Left lung (tissue), 10 donors: ENCODE measurements around the gene FLII. TPM values are rescaled to one million over a fixed set of nuclear protein-coding genes. Genes with fewer than 3 reads are reported as not detected.

Experiments
- ATAC-seq: fragments of 200-7000 bp; cut with Tn5 transposase; one replicate; pipeline ENCODE4 v1.9.1; 2020; ENCODE audit warnings: moderate library complexity
- DNase-seq, 4 donors: peaks; one replicate each; pipeline ENCODE4 v3.0.0-alpha.2; 2013 to 2020
- H3K27ac ChIP-seq, 2 donors: fragments of 200-600 bp; sonication (generic) in 1 of 2; one replicate each; pipeline versions ENCODE4 v1.5.0 to v1.8.0; 2020 to 2021
- H3K27me3 ChIP-seq, 2 donors: fragments of 200-600 bp; sonication (generic) in 1 of 2; one replicate each; pipeline versions ENCODE4 v1.5.0 to v1.8.0; 2020 to 2021
- H3K36me3 ChIP-seq, 2 donors: fragments of 200-600 bp; sonication (generic) in 1 of 2; one replicate each; pipeline versions ENCODE4 v1.5.0 to v1.8.0; 2020 to 2021
- H3K4me1 ChIP-seq, 2 donors: fragments of 200-600 bp; one replicate each; pipeline ENCODE4 v1.8.0; 2021
- H3K4me3 ChIP-seq, 2 donors: fragments of 200-600 bp; sonication (generic) in 1 of 2; one replicate each; pipeline versions ENCODE4 v1.5.0 to v1.8.0; 2020 to 2021; ENCODE audit warnings: mild to moderate bottlenecking in 1 of 2
- H3K9me3 ChIP-seq, 2 donors: fragments of 200-600 bp; sonication (generic) in 1 of 2; one replicate each; pipeline versions ENCODE4 v1.5.0 to v1.8.0; 2020 to 2021
- CTCF ChIP-seq, 2 donors: fragments of 200-600 bp; sonication (generic) in 1 of 2; IDR thresholded peaks; one replicate each; pipeline versions ENCODE4 v1.5.0 to v1.8.0; 2021; ENCODE audit warnings: antibody characterized with exemption in 2 of 2
- intact Hi-C, 2 donors: fragments of 100-400 bp; cut with DNase I; formaldehyde crosslinking; loops; one replicate each; pipeline versions ENCODE4 v1.11.2 to v1.14.2; 2022
- polyA plus RNA-seq, 6 donors: library from polyadenylated mRNA; unstranded; fragments of 120-200 nt; gene quantifications; one replicate each; pipeline ENCODE4 v1.2.1, GENCODE V29; 2013; ENCODE audit not compliant: insufficient read length in 6 of 6
- total RNA-seq, 2 donors: library from RNA; stranded (reverse); fragmentation: NEBNext Ultra II Directional; extraction: Animal tissue kit (Norgen Biotek cat#: 25700); gene quantifications; one replicate each; pipeline ENCODE4 v1.2.1, GENCODE V29; 2021
- donor health status: DM: no; HTN: yes; CAD: no.
- donor health status: DM: no; HTN: no; CAD: no.

Gene FLII
- total and polyA plus RNA-seq, 8 donors = 124 to 381 (median 146) TPM

- peaks cover 0 to 100% of the 10 kb centered on the region in 2 donors for H3K36me3 ChIP-seq
- H3K27me3 ChIP-seq = no peaks in the 10 kb centered on the region
- intact Hi-C loops = no loop called here
- H3K4me3 ChIP-seq = no peak overlapping the region
- ATAC-seq = no peak
- TF ChIP-seq CTCF (IDR thresholded peaks at IDR 0.05) = no peak
- peaks cover 0 to 17% of the 10 kb centered on the region in 2 donors for H3K4me1 ChIP-seq
- DNase-seq = no peak
- H3K9me3 ChIP-seq = no peaks in the 10 kb centered on the region
- peak overlapping the region in 1 of 2 donors; percentile 33 for H3K27ac ChIP-seq
These were observed 9.7 kb downstream of the FLII start for GRCh38 chr17:18248811-18249210.

- Histone ChIP-seq H3K27me3 (no peaks in the 10 kb centered on the region), H3K27ac (peak overlapping the region in 1 of 2 donors; percentile 33), H3K36me3 (peaks cover 0 to 100% of the 10 kb centered on the region in 2 donors), H3K9me3 (no peaks in the 10 kb centered on the region), H3K4me3 (no peak overlapping the region), H3K4me1 (peaks cover 0 to 17% of the 10 kb centered on the region in 2 donors)
- intact Hi-C loops = no loop called here
- DNase-seq (peak in 2 of 4 donors; percentile 59 to 73), ATAC-seq (peak; percentile 71)
- TF ChIP-seq CTCF (IDR thresholded peaks at IDR 0.05) = peak; percentile 35 to 67
These were observed 10.2 kb downstream of the FLII start for GRCh38 chr17:18248300-18248731.

- H3K4me1 ChIP-seq = peaks cover 0 to 17% of the 10 kb centered on the region in 2 donors
- intact Hi-C loops = no loop called here
- H3K4me3 ChIP-seq = no peak overlapping the region
- peak overlapping the region in 1 of 2 donors; percentile 33 for H3K27ac ChIP-seq
- TF ChIP-seq CTCF (IDR thresholded peaks at IDR 0.05) = no peak
- no peaks in the 10 kb centered on the region for H3K27me3 ChIP-seq
- ATAC-seq (peak; percentile 1), DNase-seq (no peak)
- no peaks in the 10 kb centered on the region for H3K9me3 ChIP-seq
- H3K36me3 ChIP-seq = peaks cover 0 to 97% of the 10 kb centered on the region in 2 donors
These were observed 10.9 kb downstream of the FLII start for GRCh38 chr17:18247613-18248001.

GRCh38 chr17:18246880-18247612 lies 11.5 kb downstream of the FLII start:
- ATAC-seq = peak; percentile 88
- DNase-seq = peak in 3 of 4 donors; percentile 23 to 71 (median 68)
- peak overlapping the region in 1 of 2 donors; percentile 13 for H3K4me3 ChIP-seq
- peaks cover 0 to 96% of the 10 kb centered on the region in 2 donors for H3K36me3 ChIP-seq
- no peaks in the 10 kb centered on the region for H3K27me3 ChIP-seq
- H3K27ac ChIP-seq = no peak overlapping the region
- TF ChIP-seq CTCF (IDR thresholded peaks at IDR 0.05) = no peak
- no peaks in the 10 kb centered on the region for H3K9me3 ChIP-seq
- peaks cover 0 to 17% of the 10 kb centered on the region in 2 donors for H3K4me1 ChIP-seq
- intact Hi-C loops = no loop called here

- intact Hi-C loops = no loop called here
- ATAC-seq (no peak), DNase-seq (no peak)
- H3K4me1 ChIP-seq = peaks cover 0 to 17% of the 10 kb centered on the region in 2 donors
- H3K27me3 ChIP-seq = no peaks in the 10 kb centered on the region
- no peak for TF ChIP-seq CTCF (IDR thresholded peaks at IDR 0.05)
- H3K36me3 ChIP-seq = peaks cover 0 to 96% of the 10 kb centered on the region in 2 donors
- no peak overlapping the region for H3K27ac ChIP-seq
- H3K4me3 ChIP-seq = no peak overlapping the region
- H3K9me3 ChIP-seq = no peaks in the 10 kb centered on the region
These were observed 12.3 kb downstream of the FLII start for GRCh38 chr17:18246109-18246725.
